Thyroid gland (tissue), 4 donors: ENCODE data around the gene PRPSAP2.

Experiments used
- POLR2A ChIP-seq, 2 donors: fragments of 450-650 bp; IDR thresholded peaks; one replicate each; pipeline ENCODE4 v1.6.1; 2017; ENCODE audit warnings: antibody characterized with exemption in 2 of 2, mild to moderate bottlenecking in 2 of 2, moderate library complexity in 1 of 2
- TF ChIP-seq, protein P1 (sequence below), 6 experiments: fragments of 200-600 bp in 3 of 6; fragments of 450-650 bp in 3 of 6; sonication (generic) in 3 of 6; IDR thresholded peaks; one replicate each; pipeline ENCODE4 v1.5.1; 2016 to 2019; ENCODE audit warnings: antibody characterized with exemption in 6 of 6, mild to moderate bottlenecking in 2 of 6, inconsistent platforms in 1 of 6, moderate library complexity in 1 of 6

GRCh38 chr17:18964550-18964949 is 106.6 kb downstream of the PRPSAP2 start:
- TF ChIP-seq, protein P1, sequence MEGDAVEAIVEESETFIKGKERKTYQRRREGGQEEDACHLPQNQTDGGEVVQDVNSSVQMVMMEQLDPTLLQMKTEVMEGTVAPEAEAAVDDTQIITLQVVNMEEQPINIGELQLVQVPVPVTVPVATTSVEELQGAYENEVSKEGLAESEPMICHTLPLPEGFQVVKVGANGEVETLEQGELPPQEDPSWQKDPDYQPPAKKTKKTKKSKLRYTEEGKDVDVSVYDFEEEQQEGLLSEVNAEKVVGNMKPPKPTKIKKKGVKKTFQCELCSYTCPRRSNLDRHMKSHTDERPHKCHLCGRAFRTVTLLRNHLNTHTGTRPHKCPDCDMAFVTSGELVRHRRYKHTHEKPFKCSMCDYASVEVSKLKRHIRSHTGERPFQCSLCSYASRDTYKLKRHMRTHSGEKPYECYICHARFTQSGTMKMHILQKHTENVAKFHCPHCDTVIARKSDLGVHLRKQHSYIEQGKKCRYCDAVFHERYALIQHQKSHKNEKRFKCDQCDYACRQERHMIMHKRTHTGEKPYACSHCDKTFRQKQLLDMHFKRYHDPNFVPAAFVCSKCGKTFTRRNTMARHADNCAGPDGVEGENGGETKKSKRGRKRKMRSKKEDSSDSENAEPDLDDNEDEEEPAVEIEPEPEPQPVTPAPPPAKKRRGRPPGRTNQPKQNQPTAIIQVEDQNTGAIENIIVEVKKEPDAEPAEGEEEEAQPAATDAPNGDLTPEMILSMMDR (IDR thresholded peaks at IDR 0.05) = no peak
- no peak for TF ChIP-seq POLR2A (IDR thresholded peaks at IDR 0.05)
